BJ (cell line): Measurements from ENCODE around the gene DCLRE1A. TPM values are rescaled to one million over a fixed set of nuclear protein-coding genes. Genes with fewer than 3 reads are reported as not detected.

Experiments used
- CTCF ChIA-PET: fragments of 350-600 bp; formaldehyde crosslinking; extraction: SDS; loops from one replicate; lab custom pipeline; 2021; ENCODE audit warnings: antibody characterized with exemption, inconsistent platforms; lab: Yijun Ruan, JAX
- POLR2A ChIA-PET: fragments of 300-600 bp; sonication (Branson Sonifier 250); formaldehyde crosslinking; extraction: SDS; loops from one replicate; lab custom pipeline; 2021; ENCODE audit warnings: antibody characterized with exemption; lab: Charles Lee
- DNase-seq: peaks from one replicate; pipeline ENCODE4 v3.0.0-alpha.2; 2011; ENCODE audit warnings: low read depth
- H3K27me3 ChIP-seq: 2 replicates; pipeline ENCODE4 v1.6.0; 2011; ENCODE audit warnings: low read length; ENCODE audit not compliant: control insufficient read depth, insufficient read depth
- H3K36me3 ChIP-seq: 2 replicates; pipeline ENCODE4 v1.5.1; 2011; ENCODE audit warnings: low read length; ENCODE audit not compliant: control insufficient read depth, insufficient read depth
- H3K4me3 ChIP-seq: 2 replicates; pipeline ENCODE4 v1.5.1; 2011; ENCODE audit warnings: low read depth, mild to moderate bottlenecking, control low read depth, low read length
- polyA plus RNA-seq: library from polyadenylated mRNA; depleted of rRNA; stranded (reverse); fragments of >200 nt; gene quantifications from 2 replicates; pipeline ENCODE4 v1.2.3, GENCODE V29; 2011
- TF ChIP-seq, protein P1 (sequence below): IDR thresholded peaks from 2 replicates; pipeline ENCODE4 v1.5.1; 2011; ENCODE audit warnings: low read depth, mild to moderate bottlenecking, control low read depth, inconsistent platforms, low read length, moderate library complexity; ENCODE audit not compliant: insufficient read depth

Gene DCLRE1A
- polyA plus RNA-seq, 1 experiment, result 3.2 TPM

DNA sequence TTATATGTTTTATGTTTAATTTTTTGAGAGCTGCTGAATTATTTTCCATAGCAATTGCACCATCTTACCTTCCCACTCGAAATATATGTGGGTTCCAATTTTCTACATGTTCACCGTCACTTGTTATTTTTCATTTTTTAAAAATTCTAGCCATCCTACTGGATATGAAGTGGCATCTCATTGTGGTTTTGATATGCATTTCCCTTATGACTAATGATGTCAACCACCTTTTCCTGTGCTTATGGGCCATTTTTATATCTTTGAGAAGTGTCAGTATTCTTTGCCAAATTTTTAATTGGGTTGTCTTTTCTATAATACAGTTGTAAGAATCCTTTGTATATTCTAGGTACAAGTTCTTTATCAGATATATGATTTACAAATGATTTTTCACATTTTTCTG, 28.4 kb upstream of the DCLRE1A start:
- TF ChIP-seq, protein P1, sequence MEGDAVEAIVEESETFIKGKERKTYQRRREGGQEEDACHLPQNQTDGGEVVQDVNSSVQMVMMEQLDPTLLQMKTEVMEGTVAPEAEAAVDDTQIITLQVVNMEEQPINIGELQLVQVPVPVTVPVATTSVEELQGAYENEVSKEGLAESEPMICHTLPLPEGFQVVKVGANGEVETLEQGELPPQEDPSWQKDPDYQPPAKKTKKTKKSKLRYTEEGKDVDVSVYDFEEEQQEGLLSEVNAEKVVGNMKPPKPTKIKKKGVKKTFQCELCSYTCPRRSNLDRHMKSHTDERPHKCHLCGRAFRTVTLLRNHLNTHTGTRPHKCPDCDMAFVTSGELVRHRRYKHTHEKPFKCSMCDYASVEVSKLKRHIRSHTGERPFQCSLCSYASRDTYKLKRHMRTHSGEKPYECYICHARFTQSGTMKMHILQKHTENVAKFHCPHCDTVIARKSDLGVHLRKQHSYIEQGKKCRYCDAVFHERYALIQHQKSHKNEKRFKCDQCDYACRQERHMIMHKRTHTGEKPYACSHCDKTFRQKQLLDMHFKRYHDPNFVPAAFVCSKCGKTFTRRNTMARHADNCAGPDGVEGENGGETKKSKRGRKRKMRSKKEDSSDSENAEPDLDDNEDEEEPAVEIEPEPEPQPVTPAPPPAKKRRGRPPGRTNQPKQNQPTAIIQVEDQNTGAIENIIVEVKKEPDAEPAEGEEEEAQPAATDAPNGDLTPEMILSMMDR, result no peak
- H3K4me3 ChIP-seq, result no peak overlapping the region
- ChIA-PET CTCF (no interaction called here), POLR2A (no interaction called here)
- no peaks in the 10 kb centered on the region for H3K27me3 ChIP-seq
- no peaks in the 10 kb centered on the region for H3K36me3 ChIP-seq
- DNase-seq, result no peak

DNA sequence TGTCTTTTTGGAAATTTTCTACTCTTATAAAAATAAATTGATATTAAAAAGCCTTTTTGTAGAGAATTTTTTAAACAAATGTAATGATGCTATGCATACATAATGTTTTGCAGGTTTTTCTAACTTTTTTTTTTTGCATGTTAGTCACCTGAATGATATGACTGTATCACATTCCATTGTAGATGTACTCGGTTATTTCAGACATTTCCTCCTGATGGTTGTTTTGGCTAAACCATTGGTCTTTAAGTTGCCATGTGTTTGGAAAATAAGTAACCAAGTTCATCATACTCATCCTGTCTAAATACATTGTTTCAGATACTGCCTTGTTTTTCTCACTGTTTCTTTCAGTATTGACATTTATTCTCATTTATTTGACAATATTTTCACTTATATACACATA, 26.4 kb upstream of the DCLRE1A start:
- ChIA-PET CTCF (no interaction called here), POLR2A (no interaction called here)
- TF ChIP-seq, protein P1, result no peak
- no peak overlapping the region for H3K4me3 ChIP-seq
- no peaks in the 10 kb centered on the region for H3K27me3 ChIP-seq
- H3K36me3 ChIP-seq, result no peaks in the 10 kb centered on the region
- DNase-seq, result no peak

DNA sequence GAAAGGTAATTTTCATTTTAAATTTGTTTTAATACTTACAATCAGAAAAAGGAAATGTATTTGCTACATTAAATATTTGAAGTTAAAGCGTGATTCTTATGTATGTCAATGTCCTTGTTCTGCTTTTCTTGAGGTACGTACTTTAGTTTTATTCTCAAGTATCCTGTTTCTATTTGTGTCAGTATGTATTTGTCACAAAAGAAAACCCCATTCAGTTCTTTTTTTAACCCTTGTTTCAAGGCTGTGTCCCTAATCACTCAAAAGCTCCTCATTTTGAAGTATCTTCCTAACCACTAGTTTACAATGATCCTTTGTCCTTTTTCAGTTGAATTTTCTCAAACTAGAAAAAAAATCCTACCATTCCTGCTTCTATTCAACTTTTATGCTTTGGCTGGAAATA, 25.8 kb upstream of the DCLRE1A start:
- CTCF ChIA-PET, result no interaction called here
- Histone ChIP-seq H3K36me3 (no peaks in the 10 kb centered on the region), H3K4me3 (no peak overlapping the region), H3K27me3 (no peaks in the 10 kb centered on the region)
- TF ChIP-seq, protein P1, result no peak
- no peak for DNase-seq
- POLR2A ChIA-PET, result no interaction called here

DNA sequence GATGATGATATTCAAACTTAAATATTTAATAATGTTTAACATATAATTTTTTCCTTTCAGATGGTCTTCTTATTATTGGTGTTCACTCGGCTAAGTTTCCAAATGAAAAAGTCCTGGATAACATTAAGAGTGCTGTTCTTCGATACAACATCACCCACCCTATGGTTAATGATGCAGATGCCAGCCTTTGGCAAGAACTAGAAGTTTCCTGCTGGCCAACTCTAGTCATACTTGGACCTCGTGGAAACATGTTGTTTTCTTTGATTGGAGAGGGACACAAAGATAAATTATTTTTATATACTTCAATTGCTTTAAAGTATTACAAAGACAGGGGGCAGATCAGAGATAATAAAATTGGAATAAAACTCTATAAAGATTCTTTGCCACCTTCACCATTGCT, 22.6 kb upstream of the DCLRE1A start:
- no peaks in the 10 kb centered on the region for H3K27me3 ChIP-seq
- no peak for DNase-seq
- no peak overlapping the region for H3K4me3 ChIP-seq
- ChIA-PET CTCF (no interaction called here), POLR2A (no interaction called here)
- TF ChIP-seq, protein P1, result no peak
- no peaks in the 10 kb centered on the region; the same call in 1 of the 2 replicates for H3K36me3 ChIP-seq

DNA sequence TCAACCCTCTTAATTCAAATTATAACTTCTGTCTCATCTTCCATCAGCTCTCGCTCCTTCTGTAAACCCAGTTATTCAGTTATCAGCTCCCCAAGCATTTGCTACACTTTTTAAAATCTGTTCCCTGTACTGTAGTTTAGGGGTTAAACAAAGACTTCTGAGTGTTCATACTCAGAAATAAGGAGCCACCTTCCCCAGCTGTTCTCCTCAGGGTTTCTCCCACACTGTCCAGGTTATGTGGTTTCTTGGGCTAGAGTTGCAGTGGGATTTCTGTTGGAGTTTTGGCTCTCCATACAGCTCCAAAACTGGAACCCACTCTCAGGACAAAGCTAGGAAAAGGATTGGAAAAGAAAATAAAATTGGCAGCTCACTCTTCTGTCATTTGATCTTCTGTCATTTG, 21.3 kb upstream of the DCLRE1A start:
- POLR2A ChIA-PET, result interaction anchor here (0.7 kb wide), 1 partner anchor 30 kb away, joined by 9 read pairs; no protein-coding TSS in a partner anchor
- H3K4me3 ChIP-seq, result no peak overlapping the region
- no peak for DNase-seq
- no peaks in the 10 kb centered on the region for H3K27me3 ChIP-seq
- TF ChIP-seq, protein P1, result no peak
- H3K36me3 ChIP-seq, result no peaks in the 10 kb centered on the region; the same call in 1 of the 2 replicates
- CTCF ChIA-PET, result interaction anchor here (0.6 to 0.8 kb wide), 2 partner anchors 11 to 52 kb away, joined by 3 read pairs; no protein-coding TSS in a partner anchor
